ENCODE data around the gene SRGAP2C.
A peak's percentile ranks its signal among the peaks of the same experiment; 100 is the strongest.
"Not testable (repeated sequence)": the region's sequence is repeated elsewhere in the genome, so short reads cannot be mapped to it uniquely, and the experiment has no call there.

The SRGAP2C gene

DNA sequence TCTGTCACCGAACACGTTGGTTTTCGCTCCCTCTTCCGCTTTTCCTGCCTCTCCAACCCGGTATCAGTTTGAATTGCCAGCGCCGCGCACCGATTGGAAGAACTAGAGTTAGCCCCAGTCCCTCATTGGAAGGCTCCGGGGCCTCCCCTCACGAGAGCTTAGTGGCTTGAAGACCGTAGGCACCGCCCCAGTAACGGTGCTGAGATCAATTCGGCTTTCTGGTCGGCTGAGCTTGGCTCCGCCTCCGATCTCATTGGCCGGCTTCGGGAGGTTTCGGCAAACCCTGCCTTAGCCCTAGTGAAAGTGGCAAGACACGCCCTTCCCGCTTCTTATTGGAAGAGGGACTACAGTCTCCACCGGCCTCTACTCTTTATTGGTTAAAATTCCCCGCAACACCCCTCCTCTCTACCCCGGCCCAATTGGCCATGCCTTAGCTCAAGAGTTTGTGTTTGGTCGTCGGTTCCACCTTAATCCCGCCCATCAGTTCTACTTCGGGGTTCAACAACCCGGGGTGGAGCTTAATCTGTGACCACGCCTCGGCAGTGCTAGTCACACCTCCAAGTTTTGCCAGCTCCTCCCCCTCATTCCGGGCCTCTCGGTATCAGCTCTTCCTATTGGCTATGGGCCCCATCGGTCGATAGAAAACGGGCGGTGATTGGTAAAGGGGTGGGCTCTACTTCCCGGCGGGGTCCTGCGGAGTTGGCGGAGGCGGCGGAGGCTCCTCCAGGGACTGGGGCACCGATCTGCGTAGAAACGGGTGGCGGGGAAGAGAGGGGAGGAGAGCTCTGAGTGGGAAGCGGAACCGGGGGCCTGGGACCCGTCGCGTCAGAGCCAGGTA lies at the start of gene SRGAP2C, which contains the start of gene FAM72B:
Gene SRGAP2C (plus strand): TSS at position 686 of the 838 bp plus-strand sequence. CDS start 2,472 bp downstream, outside the sequence.
Gene FAM72B (minus strand): TSS at position 51 of the 838 bp plus-strand sequence. CDS start 851 bp downstream, outside the sequence.
- peak; percentile 97 for DNase-seq (ENCODE audit: low read depth)
- peak within 1 kb of the TSS; percentile 64 for H3K4me3 ChIP-seq (ENCODE audit: low read depth, low read length)

DNA sequence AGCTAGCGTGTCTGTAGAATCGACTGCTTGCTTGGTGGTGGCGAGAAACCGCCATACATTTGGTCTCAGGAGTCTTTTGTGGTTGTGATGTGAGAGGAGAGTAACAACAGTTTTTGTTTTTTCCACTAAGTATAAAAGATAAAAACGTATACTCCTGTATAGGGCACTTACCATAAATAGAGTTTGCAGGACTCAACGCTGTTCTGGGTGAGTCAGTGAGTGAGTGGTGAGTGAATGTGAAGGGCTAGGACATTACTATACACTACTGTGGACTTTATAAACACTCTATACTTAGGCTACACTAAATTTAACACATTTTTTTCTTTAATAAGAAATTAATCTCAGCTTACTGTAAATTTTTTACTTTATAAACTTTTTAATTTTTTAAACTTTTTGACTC lies 44.4 kb upstream of the SRGAP2C start:
- not testable (repeated sequence) for DNase-seq (ENCODE audit: low read depth)

DNA sequence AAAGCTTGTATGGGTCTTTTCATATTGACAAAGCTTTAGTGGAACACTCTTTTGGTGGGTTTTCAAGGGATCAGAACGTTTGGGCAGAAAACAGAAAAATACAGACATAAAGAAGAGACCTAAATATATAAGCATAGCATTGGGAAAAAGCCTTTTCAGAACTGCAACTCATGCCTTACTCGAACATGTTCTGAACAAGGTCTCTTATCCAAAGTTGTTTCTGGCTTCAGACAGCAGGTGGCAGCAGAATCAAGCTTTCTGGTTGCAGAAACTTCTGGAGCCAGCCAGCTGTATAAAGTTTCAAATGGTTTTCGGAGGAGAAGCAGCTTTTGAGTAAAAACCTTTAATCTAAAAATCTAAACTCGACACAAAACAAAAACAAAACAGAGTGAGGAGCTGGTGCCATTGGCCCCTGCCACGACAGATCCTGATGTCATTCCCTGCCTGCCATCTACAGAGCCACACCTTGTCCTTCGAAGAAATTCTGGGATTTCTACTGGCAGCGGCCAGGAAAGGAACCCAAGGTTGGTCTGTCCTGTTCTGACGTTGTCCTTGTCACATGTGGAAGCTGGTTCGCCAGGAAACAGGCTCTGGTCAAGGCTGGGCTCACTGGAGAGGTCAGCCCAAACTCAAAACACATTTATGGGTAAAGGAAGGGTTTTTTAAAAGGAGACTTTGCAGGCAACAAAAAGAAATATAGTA lies 36.1 kb upstream of the SRGAP2C start:
- DNase-seq (ENCODE audit: low read depth); H3K4me3 ChIP-seq (ENCODE audit: low read depth, low read length): not testable (repeated sequence)

More for the DNA sequence above, 44.4 kb upstream of the SRGAP2C start:
- H3K4me3 ChIP-seq (ENCODE audit: low read depth, low read length): not testable (repeated sequence)

DNA sequence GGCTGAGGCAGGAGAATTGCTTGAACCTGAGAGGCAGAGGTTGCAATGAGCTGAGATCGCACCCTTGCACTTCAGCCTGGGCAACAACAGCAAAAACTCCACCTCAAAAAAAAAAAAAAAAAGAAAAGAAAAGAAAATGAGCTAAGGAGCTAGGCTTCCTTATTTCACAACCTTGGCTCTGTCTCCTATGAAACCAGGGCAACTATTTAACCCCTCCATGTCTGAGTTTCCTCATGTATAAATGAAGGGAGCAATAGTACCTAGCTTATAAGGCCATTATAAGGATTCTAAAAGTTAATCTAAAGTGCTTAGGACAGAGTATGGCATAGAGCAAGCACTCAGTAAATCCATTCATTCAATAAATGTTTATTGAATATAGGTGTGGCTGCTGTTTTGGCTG lies 33.5 kb upstream of the SRGAP2C start:
- not testable (repeated sequence) for DNase-seq (ENCODE audit: low read depth); H3K4me3 ChIP-seq (ENCODE audit: low read depth, low read length)

DNA sequence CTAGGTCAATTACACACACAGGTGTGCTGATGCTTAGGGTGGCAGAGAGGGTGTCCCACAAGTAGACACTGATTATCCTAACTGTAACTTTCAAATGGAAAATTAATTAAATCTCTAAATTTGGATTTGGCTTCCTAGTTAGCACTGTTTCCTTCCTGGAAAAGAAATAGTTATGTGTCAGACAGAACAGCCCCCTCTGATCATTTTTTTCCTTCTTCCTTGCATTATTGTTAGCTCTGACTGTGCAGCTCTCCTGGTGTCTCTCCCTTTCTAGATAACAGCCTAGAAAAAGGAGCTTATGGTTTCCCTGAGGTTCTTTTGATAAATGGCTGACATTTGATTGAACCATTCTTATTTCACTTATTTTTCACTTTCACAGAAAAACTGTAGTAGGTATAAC lies 32.0 kb upstream of the SRGAP2C start:
- not testable (repeated sequence) for DNase-seq (ENCODE audit: low read depth)

DNA sequence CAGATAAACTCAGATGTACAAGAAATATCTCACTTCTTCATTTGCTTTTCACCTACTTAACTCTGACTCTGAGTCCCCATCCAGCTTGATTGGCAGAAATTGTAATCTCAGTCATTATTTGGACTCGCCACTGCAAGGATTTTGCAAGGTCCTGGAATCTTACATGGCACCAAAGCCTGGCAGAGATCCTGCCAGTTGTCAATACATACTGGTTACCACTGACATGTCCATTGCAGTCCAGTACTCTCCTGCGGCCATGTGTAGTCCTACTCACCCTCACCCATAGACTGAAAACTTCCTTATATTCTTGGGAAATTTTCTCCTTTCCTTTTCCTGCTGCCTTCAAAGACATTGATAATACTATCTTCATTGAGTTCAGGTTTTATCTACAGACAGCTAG lies 30.0 kb upstream of the SRGAP2C start:
- not testable (repeated sequence) for DNase-seq (ENCODE audit: low read depth); H3K4me3 ChIP-seq (ENCODE audit: low read depth, low read length)

More for the DNA sequence above, 32.0 kb upstream of the SRGAP2C start:
- not testable (repeated sequence) for H3K4me3 ChIP-seq (ENCODE audit: low read depth, low read length)

DNA sequence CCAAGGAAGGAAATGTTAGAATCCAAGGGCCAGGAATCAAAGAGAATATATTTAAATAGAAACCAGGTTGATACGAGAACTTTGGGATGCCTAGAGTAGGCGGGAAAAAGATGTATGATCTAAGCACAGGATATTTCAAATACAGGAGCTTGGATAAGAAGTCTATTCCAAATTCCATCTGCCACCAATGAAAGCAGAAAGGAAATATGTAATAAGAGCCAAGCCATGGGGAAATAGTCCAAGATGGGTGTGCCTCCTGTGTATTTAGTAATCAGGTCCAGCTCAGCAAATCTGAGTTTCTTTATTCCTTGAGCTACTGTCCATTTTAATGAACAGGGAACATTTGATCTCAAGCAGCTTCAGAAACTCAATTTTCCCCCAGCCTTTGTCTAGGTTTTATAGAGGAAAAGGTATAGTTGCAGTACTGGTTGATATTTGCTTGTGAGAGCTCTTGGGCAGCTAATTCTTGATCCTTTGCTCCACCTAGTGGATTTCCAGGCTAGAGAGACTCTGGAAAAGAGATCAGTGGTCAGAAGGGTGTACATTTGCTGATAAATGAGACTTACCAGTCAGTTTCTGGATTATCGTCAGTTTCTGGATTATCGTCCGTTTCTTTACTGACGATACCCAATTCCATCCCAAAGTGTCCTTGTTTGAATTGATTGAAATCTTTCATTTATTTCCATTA lies 29.0 kb upstream of the SRGAP2C start:
- DNase-seq (ENCODE audit: low read depth): peak; percentile 47
- H3K4me3 ChIP-seq (ENCODE audit: low read depth, low read length): not testable (repeated sequence)
- TF ChIP-seq, protein P1, sequence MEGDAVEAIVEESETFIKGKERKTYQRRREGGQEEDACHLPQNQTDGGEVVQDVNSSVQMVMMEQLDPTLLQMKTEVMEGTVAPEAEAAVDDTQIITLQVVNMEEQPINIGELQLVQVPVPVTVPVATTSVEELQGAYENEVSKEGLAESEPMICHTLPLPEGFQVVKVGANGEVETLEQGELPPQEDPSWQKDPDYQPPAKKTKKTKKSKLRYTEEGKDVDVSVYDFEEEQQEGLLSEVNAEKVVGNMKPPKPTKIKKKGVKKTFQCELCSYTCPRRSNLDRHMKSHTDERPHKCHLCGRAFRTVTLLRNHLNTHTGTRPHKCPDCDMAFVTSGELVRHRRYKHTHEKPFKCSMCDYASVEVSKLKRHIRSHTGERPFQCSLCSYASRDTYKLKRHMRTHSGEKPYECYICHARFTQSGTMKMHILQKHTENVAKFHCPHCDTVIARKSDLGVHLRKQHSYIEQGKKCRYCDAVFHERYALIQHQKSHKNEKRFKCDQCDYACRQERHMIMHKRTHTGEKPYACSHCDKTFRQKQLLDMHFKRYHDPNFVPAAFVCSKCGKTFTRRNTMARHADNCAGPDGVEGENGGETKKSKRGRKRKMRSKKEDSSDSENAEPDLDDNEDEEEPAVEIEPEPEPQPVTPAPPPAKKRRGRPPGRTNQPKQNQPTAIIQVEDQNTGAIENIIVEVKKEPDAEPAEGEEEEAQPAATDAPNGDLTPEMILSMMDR (IDR thresholded peaks at IDR 0.05; ENCODE audit: low read depth, low read length): peak; percentile 20

DNA sequence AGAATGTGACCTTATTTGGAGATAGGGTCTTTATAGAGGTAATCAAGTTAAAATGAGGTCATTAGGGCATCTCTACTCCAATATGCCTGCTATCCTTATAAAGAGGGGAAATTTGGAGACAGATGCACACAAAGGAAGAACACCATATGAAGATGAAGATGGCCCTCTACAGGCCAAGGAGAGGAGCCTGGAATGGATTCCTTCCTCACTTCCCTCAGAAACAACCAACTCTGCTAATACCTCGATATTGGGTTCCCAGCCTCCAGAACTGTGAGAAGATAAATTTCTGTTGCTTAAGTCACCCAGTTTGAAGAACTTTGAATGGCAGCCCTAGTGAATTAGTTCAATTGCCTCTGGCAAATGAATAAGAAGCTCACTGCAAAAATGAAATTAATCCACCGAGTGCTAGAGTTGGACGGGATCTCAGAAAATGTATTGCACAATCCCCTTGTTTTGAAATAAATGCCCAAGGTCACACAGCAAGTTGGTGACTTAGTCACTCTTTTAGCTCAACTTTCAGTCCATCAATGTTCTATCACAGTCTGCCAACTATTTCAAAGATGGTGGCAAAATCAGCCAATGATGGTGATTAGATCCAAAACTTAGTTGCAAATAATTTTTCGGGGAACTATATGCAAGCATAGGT lies 27.7 kb upstream of the SRGAP2C start:
- not testable (repeated sequence) for DNase-seq (ENCODE audit: low read depth); H3K4me3 ChIP-seq (ENCODE audit: low read depth, low read length)

DNA sequence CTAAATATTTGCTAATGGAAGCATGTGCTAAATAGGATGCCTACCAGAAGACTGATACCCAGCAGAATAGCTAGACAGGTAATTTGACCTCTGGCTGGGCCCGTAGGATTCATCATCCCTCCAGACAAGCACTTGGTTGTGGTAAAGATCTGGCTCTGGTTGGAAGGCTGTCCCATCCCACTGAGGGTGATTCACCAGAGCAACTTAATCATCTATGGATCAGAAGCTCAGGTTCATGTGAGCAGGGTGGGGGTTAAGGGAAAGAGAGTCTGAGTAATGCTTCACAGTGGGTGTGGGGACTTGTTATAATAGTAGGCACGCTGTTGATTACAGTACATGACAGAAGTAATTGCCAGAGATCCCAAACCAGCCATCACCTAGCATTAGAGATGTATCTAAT lies 27.2 kb upstream of the SRGAP2C start:
- not testable (repeated sequence) for DNase-seq (ENCODE audit: low read depth); H3K4me3 ChIP-seq (ENCODE audit: low read depth, low read length)

DNA sequence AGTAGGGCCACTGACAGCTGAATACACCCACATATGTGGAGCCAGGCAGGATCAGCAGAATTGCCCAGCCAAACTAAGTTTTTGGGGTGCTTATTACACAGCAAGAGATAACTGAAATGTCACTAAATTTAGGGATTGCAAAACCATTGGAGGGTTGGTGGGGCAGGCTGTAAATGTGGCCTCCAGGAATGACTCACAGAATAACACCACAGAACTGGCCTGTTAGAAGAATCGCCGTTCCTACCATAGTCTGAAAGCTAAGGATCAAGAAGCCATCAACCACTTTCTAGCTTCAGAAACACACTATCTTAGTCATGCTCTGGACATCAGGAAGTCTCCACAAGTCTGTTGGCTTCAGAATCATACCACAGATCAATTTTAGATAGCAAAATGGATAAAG lies 24.7 kb upstream of the SRGAP2C start:
- not testable (repeated sequence) for H3K4me3 ChIP-seq (ENCODE audit: low read depth, low read length)
- DNase-seq (ENCODE audit: low read depth): peak; percentile 41

DNA sequence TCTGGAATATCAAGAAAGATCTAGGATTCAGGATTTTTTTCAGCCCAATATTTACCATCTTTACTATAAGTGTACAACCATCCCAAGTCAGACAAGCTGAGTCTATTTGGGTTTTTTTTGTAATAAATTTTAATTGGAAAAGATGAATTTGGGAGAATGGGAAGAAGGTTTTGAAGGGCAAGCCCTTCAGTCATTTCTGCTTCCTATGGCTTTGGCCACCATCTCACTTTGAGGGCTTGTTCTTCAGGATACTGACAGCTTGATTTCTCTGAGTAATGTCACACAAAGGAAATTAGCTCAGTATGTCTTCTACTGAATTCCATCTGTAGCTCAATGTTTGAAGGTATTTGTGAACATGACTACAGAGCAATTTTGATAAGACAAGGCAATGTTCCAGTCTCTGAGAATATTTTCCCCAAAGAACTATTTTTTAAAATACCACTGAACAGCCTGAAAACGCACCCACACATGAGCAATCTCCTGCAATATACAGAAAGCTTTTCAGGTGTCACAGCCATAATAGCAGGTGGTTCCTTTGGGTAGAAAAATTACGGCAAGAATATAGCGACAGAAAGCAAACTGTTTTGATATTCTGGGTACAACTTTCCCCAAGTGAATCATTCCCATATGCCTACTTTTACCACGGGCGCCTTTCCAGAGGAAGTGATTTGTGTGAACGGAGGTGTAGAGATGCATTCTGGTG lies 23.4 kb upstream of the SRGAP2C start:
- H3K4me3 ChIP-seq (ENCODE audit: low read depth, low read length); DNase-seq (ENCODE audit: low read depth): not testable (repeated sequence)

DNA sequence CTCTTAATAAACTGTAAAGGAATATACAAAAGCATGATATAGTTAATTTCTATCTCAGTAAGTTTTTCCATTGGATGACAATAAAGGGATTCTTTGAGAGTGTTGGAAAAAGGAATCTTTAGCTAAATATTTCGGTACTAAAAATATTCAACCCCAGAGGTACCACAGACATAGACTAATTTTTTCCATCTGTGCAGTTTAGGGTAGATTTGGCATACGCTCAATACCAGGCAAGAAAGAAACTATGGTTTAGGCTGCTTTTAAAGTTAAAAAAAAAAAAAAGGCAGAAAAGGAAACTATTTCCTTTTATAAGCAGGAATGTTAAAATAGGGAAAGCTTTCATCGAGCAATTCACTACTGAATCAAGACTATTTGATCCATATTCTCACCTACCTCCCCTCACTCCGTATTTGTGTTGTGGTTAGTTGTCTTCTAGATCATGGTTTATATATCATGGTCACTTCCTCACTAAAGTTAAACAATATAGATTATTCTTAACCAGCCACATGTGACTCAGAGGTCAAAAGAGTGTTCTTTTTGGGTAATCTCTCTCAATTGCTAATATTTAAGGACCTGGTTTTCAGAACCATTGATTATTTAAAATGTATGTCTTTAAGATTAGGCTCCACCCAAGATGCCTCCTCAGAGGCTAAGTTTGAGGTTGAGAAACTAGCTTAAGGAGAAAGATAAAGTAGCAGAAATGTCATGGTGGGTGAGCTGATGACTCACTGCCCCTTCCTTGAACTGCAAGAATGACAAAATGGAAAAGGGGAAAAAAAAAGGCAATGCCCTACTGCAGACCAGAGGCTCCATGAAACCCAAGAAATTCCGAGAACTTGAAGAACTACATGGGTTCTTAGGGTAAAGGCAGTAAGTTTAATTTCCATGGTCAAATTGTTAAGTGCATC lies 20.7 kb upstream of the SRGAP2C start:
- H3K4me3 ChIP-seq (ENCODE audit: low read depth, low read length): not testable (repeated sequence)
- peak; percentile 70 for DNase-seq (ENCODE audit: low read depth)

DNA sequence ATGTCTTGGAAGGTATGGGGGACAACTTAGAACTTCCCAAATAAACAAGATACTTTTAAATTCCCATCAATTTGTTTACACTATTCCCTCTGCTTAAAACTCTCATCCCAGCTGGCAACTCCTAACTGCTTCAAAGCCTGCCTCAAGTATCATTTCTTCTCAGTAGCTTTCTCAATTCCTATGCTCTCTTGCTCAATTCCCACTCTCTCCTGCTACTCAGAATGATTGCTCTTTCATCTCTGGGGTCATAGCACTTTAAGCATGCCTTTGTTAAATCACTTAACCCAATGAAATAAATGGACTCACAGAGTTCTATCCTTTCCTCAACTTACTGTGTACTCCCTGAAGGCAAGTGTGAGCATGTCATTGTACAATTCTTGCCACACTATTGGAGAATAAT lies 19.5 kb upstream of the SRGAP2C start:
- DNase-seq (ENCODE audit: low read depth): peak; percentile 34

DNA sequence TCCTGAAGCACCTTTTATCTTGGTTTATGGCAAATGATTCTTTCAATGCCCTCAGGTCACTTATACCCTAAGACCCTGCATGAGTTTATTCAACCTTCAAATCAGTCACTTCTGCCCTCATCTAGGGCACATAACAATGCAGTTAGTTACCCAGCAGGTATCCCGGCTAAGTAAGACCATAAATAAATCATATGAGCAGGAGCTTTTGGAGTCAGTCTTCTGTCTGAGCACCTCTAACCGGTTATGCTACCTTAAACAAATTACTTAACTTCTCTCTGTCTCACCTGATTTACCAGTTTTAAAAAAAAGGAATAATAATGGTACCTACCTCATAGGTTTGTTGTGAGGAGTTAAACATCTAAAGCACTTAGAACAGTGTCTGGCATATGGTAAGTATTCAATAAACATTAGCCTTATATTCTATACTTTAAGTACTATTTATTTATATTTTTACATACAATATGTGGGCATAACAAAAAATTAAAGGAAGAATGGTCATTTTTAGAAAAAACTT lies 17.5 kb upstream of the SRGAP2C start:
- DNase-seq (ENCODE audit: low read depth); H3K4me3 ChIP-seq (ENCODE audit: low read depth, low read length): not testable (repeated sequence)

More for the DNA sequence above, 19.5 kb upstream of the SRGAP2C start:
- H3K4me3 ChIP-seq (ENCODE audit: low read depth, low read length): not testable (repeated sequence)

DNA sequence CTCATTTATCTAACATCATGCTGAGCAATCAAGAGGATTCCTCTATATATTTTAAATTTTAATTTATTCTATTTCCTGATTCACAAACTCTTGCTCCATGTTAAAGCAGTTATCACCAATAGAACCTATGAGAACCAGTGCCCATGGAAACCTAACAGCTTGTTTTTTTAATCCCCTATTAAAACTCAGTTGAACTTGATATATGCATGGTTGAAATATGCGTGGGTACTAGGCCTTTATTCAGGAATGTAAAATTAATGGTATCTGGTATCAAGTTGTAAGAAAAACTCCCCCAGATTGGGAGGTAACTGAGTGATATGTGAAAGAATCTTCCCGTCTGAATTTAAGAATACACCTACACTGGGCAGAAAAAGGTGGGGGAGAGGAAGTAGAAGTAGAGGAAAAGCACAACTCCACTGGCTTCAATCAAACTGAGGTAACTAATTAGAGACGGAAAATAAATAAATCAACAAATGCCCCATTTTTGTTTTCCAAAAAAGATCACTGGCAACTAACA lies 16.6 kb upstream of the SRGAP2C start:
- DNase-seq (ENCODE audit: low read depth): not testable (repeated sequence)

More for the DNA sequence above, 16.6 kb upstream of the SRGAP2C start:
- H3K4me3 ChIP-seq (ENCODE audit: low read depth, low read length): not testable (repeated sequence)

Data from NB4 (cell line).